ENCODE measurements around the gene TMEM95. TPM values are rescaled to one million over a fixed set of nuclear protein-coding genes. Genes with fewer than 3 reads are reported as not detected.
"Not testable (repeated sequence)": the region's sequence is repeated elsewhere in the genome, so short reads cannot be mapped to it uniquely, and the experiment has no call there.

Gene TMEM95
- total RNA-seq, 1 donor from 2014 or later, result not detected

DNA sequence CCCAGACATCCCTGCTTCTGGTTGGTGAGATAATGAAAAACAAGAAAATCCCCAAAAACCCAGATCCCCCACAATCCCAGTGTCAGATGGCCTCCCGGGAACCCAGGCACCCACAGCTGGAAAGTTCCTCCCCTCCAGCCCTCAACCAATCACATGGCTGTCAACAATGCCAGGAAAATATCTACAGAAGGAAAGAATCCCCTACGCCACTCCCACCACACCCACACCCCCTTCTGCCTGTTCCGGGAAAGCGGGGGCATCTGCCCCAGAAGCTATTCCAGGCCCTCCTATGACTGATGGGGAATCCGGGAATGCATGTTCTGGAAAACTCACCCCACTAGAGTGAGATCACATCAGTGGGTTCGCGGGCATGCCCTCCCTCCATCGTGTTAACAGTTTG is 1.8 kb downstream of the TMEM95 start:
- Histone ChIP-seq H3K36me3 (no peaks in the 10 kb centered on the region), H3K4me3 (no peak overlapping the region), H3K27me3 (no peaks in the 10 kb centered on the region), H3K27ac (no peak overlapping the region), H3K4me1 (peaks cover 11 to 27% of the 10 kb centered on the region in 2 donors), H3K9me3 (no peaks in the 10 kb centered on the region)
- no peak for TF ChIP-seq CTCF (IDR thresholded peaks at IDR 0.05)
- no peak for DNase-seq (ENCODE audit: low spot score in 2 of 2)
- intact Hi-C loops (cut with DNase I), result loop anchor here (1.0 kb wide), 1 partner anchor 82 kb away; no protein-coding TSS in a partner anchor

- H3K27me3 ChIP-seq, result no peaks in the 10 kb centered on the region
- no peak for DNase-seq (ENCODE audit: low spot score in 2 of 2)
- H3K36me3 ChIP-seq, result no peaks in the 10 kb centered on the region
- intact Hi-C loops (cut with DNase I), result no loop called here
- peaks cover 11 to 27% of the 10 kb centered on the region in 2 donors for H3K4me1 ChIP-seq
- TF ChIP-seq CTCF (IDR thresholded peaks at IDR 0.05), result no peak
- no peaks in the 10 kb centered on the region for H3K9me3 ChIP-seq
- no peak overlapping the region for H3K27ac ChIP-seq
- no peak overlapping the region for H3K4me3 ChIP-seq
Observed at GRCh38 chr17:7357381-7357780, 2.4 kb downstream of the TMEM95 start.

DNA sequence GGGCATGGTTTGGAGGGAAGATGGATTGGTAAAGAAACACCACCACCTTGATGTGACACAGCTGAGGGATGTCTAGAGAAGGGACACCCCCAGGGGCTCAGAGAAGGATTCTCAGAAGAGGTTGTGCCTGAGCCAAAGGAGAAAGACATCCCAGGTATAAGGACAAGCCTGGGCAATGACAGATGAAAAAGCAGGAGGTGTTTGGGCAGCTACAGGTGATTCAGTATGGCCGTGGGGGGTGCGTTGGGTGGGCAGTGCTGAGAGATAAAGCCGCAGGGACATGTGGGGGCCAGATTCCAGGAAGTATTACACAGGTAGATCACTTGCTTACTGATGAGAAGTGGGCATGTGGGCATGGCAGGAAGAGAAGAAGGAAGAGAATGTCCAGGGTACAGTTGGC is 7.0 kb downstream of the TMEM95 start:
- H3K4me3 ChIP-seq, result no peak overlapping the region
- intact Hi-C loops (cut with DNase I), result no loop called here
- TF ChIP-seq CTCF (IDR thresholded peaks at IDR 0.05), result no peak

GRCh38 chr17:7363311-7363710 is 8.4 kb downstream of the TMEM95 start:
- no peak for TF ChIP-seq CTCF (IDR thresholded peaks at IDR 0.05)
- H3K9me3 ChIP-seq, result no peaks in the 10 kb centered on the region
- intact Hi-C loops (cut with DNase I), result no loop called here
- no peak overlapping the region for H3K27ac ChIP-seq
- H3K4me3 ChIP-seq, result no peak overlapping the region
- no peaks in the 10 kb centered on the region for H3K27me3 ChIP-seq
- H3K36me3 ChIP-seq, result no peaks in the 10 kb centered on the region
- DNase-seq (ENCODE audit: low spot score in 2 of 2), result no peak
- H3K4me1 ChIP-seq, result no peaks in the 10 kb centered on the region

More for the DNA sequence above, 7.0 kb downstream of the TMEM95 start:
- H3K27ac ChIP-seq, result no peak overlapping the region
- no peak for DNase-seq (ENCODE audit: low spot score in 2 of 2)
- H3K4me1 ChIP-seq, result no peaks in the 10 kb centered on the region
- no peaks in the 10 kb centered on the region for H3K9me3 ChIP-seq
- H3K27me3 ChIP-seq, result no peaks in the 10 kb centered on the region
- no peaks in the 10 kb centered on the region for H3K36me3 ChIP-seq

- H3K9me3 ChIP-seq; intact Hi-C loops (cut with DNase I); H3K36me3 ChIP-seq; DNase-seq (ENCODE audit: low spot score in 2 of 2); H3K27ac ChIP-seq; H3K27me3 ChIP-seq; H3K4me3 ChIP-seq; H3K4me1 ChIP-seq: not testable (repeated sequence)
Observed at GRCh38 chr17:7365963-7366362, 11.0 kb downstream of the TMEM95 start.

DNA sequence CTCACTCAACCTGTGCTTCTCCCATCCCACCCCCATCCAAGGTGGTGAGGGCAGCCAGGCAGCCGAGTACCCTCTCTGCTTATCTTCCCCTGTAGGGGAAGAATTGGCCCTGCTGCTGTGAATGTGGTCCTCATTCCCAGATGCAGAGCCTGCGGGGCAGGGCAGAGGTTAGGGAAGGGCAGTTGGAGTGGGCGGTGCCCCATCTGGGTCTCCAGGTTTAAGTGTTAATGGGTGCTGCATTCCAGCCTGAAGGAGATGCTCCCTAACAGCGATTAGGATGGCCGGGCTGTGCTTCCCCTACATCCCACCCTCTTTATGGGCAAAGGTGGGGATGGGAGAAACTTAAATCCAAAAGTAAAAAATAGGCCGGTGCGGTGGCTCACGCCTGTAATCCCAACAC is 12.1 kb downstream of the TMEM95 start:
- no peak for TF ChIP-seq CTCF (IDR thresholded peaks at IDR 0.05)
- H3K27me3 ChIP-seq, result no peaks in the 10 kb centered on the region
- H3K36me3 ChIP-seq, result no peaks in the 10 kb centered on the region
- no peak for DNase-seq (ENCODE audit: low spot score in 2 of 2)
- no peak overlapping the region for H3K4me3 ChIP-seq
- no peaks in the 10 kb centered on the region for H3K4me1 ChIP-seq
- intact Hi-C loops (cut with DNase I), result no loop called here
- no peak overlapping the region for H3K27ac ChIP-seq
- H3K9me3 ChIP-seq, result no peaks in the 10 kb centered on the region
